ENCODE measurements around the gene TBL2. TPM values are rescaled to one million over a fixed set of nuclear protein-coding genes. Genes with fewer than 3 reads are reported as not detected.

Gene TBL2
- total and polyA plus RNA-seq, 2 donors (not counting 1 experiment from before 2014, with no cell fraction given), result 15.1 to 34.6 TPM

- WGBS (ENCODE audit: insufficient coverage), result 61% methylated on average over 6 of the region's 14 CpGs
- Histone ChIP-seq H4K20me1 (ENCODE audit: control insufficient read depth, insufficient read depth, low read length, poor library complexity, severe bottlenecking) (no peaks in the 10 kb centered on the region), H3K27ac (ENCODE audit: low read length in 2 of 2) (no peak overlapping the region), H3K4me1 (ENCODE audit: control insufficient read depth in 2 of 2, insufficient read depth in 2 of 2, low read length in 2 of 2) (no peaks in the 10 kb centered on the region), H3K4me2 (replicated peaks; ENCODE audit: low read depth, low read length, poor library complexity, severe bottlenecking) (no peak overlapping the region), H3K36me3 (replicated peaks in 1 of 2; ENCODE audit: control extremely low read depth in 1 of 2, control insufficient read depth in 1 of 2, extremely low read depth in 1 of 2, insufficient read depth in 2 of 2, low read length in 1 of 2) (no peaks in the 10 kb centered on the region), H3K9ac (ENCODE audit: low read length) (no peak overlapping the region), H3K9me3 (ENCODE audit: control extremely low read depth in 1 of 3, control insufficient read depth in 2 of 3, insufficient read depth in 1 of 3, low read length in 2 of 3) (no peaks in the 10 kb centered on the region), H2AFZ (ENCODE audit: insufficient read depth, low read depth, low read length, poor library complexity, severe bottlenecking) (no peak overlapping the region), H3K79me2 (ENCODE audit: control insufficient read depth, insufficient read depth, low read length) (no peaks in the 10 kb centered on the region), H3K27me3 (replicated peaks in 1 of 4; ENCODE audit: control extremely low read depth in 1 of 4, control insufficient read depth in 3 of 4, insufficient read depth in 4 of 4, low read length in 3 of 4) (peaks cover 0 to 30% (median 5%) of the 10 kb centered on the region in 4 experiments), H3K4me3 (ENCODE audit: control extremely low read depth in 1 of 5, extremely low read depth in 1 of 5, insufficient read depth in 1 of 5, low read depth in 2 of 5, low read length in 4 of 5) (no peak overlapping the region)
- DNase-seq, result no peak
- intact Hi-C loops (cut with micrococcal nuclease), result no loop called here
- ChIA-PET CTCF (interaction anchor here (0.9 kb wide), 1 partner anchor 55 kb away, joined by 3 read pairs; no protein-coding TSS in a partner anchor), POLR2A (no interaction called here)
- no peak for ATAC-seq (ENCODE audit: low read depth)
- H3K9me3 Mint-ChIP-seq (ENCODE audit: insufficient read depth), result no peaks in the 10 kb centered on the region
- peaks cover 37% of the 10 kb centered on the region for H3K27me3 Mint-ChIP-seq
- H3K4me1 Mint-ChIP-seq, result no peaks in the 10 kb centered on the region
- H3K27ac Mint-ChIP-seq, result no peak overlapping the region
- no peak overlapping the region for H3K4me3 Mint-ChIP-seq
- TF ChIP-seq EZH2 (IDR thresholded peaks at IDR 0.05; ENCODE audit: borderline replicate concordance, insufficient read depth, low read depth, low read length, poor library complexity, severe bottlenecking), result no peak
- TF ChIP-seq CTCF (IDR thresholded peaks at IDR 0.05), result no peak
These were observed 35.8 kb upstream of the TBL2 start for GRCh38 chr7:73613954-73614735.

- H3K9me3 Mint-ChIP-seq (ENCODE audit: insufficient read depth), result no peaks in the 10 kb centered on the region
- intact Hi-C loops (cut with micrococcal nuclease), result no loop called here
- WGBS (ENCODE audit: insufficient coverage), result 6% methylated on average over 7 of the region's 11 CpGs
- Histone ChIP-seq H3K27ac (ENCODE audit: low read length in 2 of 2) (no peak overlapping the region), H2AFZ (ENCODE audit: insufficient read depth, low read depth, low read length, poor library complexity, severe bottlenecking) (no peak overlapping the region), H3K36me3 (replicated peaks in 1 of 2; ENCODE audit: control extremely low read depth in 1 of 2, control insufficient read depth in 1 of 2, extremely low read depth in 1 of 2, insufficient read depth in 2 of 2, low read length in 1 of 2) (no peaks in the 10 kb centered on the region), H3K9me3 (ENCODE audit: control extremely low read depth in 1 of 3, control insufficient read depth in 2 of 3, insufficient read depth in 1 of 3, low read length in 2 of 3) (no peaks in the 10 kb centered on the region), H3K79me2 (ENCODE audit: control insufficient read depth, insufficient read depth, low read length) (no peaks in the 10 kb centered on the region), H3K4me3 (ENCODE audit: control extremely low read depth in 1 of 5, extremely low read depth in 1 of 5, insufficient read depth in 1 of 5, low read depth in 2 of 5, low read length in 4 of 5) (no peak overlapping the region), H4K20me1 (ENCODE audit: control insufficient read depth, insufficient read depth, low read length, poor library complexity, severe bottlenecking) (no peaks in the 10 kb centered on the region), H3K4me2 (replicated peaks; ENCODE audit: low read depth, low read length, poor library complexity, severe bottlenecking) (no peak overlapping the region), H3K27me3 (replicated peaks in 1 of 4; ENCODE audit: control extremely low read depth in 1 of 4, control insufficient read depth in 3 of 4, insufficient read depth in 4 of 4, low read length in 3 of 4) (peaks cover 0 to 23% (median 5%) of the 10 kb centered on the region in 4 experiments), H3K9ac (ENCODE audit: low read length) (no peak overlapping the region), H3K4me1 (ENCODE audit: control insufficient read depth in 2 of 2, insufficient read depth in 2 of 2, low read length in 2 of 2) (no peaks in the 10 kb centered on the region)
- no peak overlapping the region for H3K4me3 Mint-ChIP-seq
- no peaks in the 10 kb centered on the region for H3K4me1 Mint-ChIP-seq
- ChIA-PET POLR2A (no interaction called here), CTCF (interaction anchor here (1.5 kb wide), 1 partner anchor 114 kb away, joined by 3 read pairs; no protein-coding TSS in a partner anchor)
- TF ChIP-seq CTCF (IDR thresholded peaks at IDR 0.05) (no peak), EZH2 (IDR thresholded peaks at IDR 0.05; ENCODE audit: borderline replicate concordance, insufficient read depth, low read depth, low read length, poor library complexity, severe bottlenecking) (no peak)
- no peak for ATAC-seq (ENCODE audit: low read depth)
- H3K27me3 Mint-ChIP-seq, result peaks cover 36% of the 10 kb centered on the region
- no peak for DNase-seq
- H3K27ac Mint-ChIP-seq, result no peak overlapping the region
These were observed 34.4 kb upstream of the TBL2 start for GRCh38 chr7:73612598-73613269.
